Right forelimb (tissue), 1 donor: ENCODE data around the gene EIF5.

ENCODE experiments used
- DNase-seq: peaks from one replicate; pipeline ENCODE4 v3.0.0-alpha.2; 2018

The EIF5 gene

DNA sequence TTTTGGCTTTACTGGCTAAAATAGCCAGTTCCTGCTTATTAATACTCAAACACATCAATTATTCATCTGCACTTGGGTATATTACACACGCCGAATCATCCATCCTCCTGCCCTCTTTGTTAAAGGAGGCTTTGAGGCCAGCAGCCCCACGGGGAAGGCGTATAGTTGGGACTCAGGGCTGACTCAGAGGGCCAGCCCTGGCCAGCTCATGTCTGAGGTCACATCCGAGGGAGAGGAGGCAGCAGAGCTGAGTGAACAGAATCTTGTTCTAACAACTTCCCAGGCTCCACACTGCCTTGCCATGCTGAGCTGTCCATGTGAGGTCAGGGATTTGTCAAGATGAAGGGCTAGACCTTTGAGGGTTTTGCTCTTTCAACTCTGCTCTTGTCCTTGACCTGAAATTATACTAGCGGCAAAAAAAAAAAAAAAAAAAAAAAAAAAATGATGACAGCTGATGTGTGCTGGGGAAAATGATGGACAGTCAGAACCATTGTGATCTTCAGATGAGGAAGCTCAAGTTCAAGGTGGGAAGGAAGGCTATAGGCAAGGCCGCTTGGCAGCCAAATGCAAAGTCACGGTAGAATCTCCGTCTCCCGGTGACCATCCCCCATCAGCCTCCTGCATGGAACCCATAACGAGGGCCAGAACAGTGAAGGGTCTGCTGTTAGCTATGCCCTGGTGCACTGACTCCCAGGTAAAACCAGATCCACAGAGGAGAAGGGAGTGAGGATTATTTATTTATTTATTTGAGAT, 38.7 kb downstream of the EIF5 start:
- DNase-seq, result no peak

DNA sequence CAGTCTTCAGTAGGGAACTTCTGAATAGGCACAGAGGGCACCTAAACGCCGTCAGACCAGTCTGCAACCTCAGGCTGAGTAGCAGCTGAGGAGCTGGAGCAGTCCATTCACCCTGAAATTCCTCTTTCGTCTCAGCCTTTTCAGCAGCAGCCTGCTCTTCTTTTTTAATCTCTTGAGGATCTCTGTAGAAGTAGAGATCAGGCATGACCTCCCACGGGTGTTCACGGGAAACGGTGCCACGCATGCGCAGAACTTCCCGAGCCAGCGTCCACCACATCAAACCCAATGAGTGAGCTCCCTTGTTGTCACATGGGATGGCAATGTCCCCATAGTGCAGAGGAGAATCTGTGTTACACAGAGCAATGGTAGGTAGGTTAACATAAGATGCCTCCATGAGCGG, 40.1 kb downstream of the EIF5 start:
- DNase-seq, result no peak

DNA sequence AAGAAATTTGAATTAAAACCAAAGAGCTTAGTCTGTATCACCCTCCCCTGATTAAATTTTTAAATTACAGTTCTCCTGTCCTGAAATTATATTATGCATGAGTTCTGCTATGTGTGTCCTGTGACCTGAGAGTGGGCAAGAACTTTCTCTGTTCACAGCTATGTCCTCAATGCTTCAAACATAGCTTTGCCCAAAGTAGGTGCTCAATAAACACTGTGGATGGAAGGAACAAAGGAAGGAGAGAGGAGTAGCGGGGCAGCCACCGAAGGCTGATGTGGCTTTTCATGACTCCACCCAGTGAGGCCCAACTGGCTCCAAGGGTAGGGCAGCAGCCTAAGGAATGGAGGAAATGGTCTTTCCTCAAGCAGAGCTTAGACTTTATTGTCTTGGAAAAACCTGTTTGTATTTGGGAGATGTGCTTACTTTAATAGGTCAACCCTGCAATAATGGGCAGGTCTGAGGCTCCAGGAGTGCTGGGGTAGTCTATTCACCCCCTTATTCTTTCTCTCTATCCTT, 43.5 kb downstream of the EIF5 start:
- no peak for DNase-seq

DNA sequence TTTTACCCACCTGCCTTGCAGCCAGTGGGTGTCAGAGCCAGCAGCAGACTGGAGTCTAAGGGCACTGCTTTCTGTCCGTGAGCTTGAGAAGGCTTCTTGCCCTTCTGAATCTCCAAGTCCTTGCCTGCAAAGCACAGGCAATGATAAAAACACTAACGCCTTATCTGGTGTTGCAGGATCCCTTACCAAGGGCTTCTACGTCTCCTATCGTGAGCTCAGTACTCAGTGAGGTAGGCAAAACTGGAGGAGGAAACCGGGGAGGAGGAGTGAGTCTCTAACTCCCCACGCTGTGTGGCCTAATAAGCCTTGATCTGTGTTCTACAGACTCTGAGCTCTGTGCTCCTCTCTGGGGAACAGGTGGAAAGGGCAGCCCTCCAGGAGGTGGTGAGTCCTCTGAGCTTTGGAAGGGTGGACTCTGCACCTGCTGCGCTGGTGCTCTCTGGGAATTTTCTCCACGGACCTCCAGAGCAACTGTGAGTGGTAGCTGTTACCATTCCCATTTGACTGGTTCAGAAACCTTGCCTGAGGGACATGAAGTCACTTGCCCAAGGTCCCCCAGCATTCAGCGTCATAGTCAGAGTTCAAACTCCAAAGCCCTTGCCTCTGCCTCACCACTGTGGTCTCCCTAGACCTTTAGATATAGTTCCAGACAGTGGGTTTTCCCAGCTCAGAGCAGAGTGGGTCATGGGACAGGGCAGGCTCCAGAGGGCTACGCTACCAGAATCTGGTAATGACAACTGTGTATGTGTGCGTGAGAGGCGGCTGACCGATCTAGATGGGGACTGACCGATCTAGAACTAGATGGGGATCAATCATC, 44.2 kb downstream of the EIF5 start:
- no peak for DNase-seq

DNA sequence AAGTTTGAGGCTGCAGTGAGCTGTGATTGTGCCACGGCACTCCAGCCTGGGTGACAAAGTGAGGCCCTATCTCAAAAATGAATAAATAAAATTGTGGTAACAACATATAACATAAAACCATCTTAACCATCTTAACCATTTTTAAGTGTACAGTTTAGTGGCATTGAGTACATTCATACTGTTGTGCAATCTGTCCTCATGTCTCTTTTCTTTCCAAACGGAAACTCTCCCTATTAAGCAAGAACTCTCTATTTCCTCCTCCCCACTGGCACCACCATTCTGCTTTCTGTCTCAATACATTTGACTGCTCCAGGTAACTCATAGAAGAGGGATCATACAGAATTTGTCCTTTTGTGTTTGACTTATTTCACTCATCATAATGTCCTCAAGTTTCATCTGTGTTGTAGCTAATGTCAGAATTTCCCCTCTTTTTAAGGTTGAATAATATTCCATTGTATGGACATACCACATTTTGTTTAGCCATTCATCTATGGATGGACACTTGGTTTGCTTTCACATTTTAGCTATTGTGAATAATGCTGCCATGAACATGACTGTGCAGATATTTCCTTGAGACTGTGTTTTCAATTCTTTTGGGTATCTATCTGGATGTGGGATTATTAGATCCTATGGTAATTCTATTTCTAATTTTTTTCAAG, 46.8 kb downstream of the EIF5 start:
- no peak for DNase-seq

DNA sequence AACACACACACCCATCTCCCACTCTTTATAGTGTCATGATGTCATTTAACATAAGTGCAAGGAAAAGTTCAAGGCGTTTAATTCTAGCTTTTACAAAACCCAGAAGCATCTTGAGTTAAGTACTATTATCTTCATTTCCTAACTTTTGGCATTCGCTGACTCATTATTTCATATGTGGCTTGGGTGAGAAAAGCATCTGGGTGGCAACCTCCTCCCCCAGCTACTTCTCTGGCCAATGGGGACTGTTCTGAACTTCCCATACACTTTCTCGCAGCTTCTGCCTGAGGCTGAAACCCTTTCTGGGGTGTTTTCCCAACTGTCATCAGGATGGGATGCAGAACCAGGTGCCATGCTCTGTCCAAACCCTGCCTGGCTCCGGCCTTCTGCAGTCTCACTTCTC, 48.3 kb downstream of the EIF5 start:
- no peak for DNase-seq

DNA sequence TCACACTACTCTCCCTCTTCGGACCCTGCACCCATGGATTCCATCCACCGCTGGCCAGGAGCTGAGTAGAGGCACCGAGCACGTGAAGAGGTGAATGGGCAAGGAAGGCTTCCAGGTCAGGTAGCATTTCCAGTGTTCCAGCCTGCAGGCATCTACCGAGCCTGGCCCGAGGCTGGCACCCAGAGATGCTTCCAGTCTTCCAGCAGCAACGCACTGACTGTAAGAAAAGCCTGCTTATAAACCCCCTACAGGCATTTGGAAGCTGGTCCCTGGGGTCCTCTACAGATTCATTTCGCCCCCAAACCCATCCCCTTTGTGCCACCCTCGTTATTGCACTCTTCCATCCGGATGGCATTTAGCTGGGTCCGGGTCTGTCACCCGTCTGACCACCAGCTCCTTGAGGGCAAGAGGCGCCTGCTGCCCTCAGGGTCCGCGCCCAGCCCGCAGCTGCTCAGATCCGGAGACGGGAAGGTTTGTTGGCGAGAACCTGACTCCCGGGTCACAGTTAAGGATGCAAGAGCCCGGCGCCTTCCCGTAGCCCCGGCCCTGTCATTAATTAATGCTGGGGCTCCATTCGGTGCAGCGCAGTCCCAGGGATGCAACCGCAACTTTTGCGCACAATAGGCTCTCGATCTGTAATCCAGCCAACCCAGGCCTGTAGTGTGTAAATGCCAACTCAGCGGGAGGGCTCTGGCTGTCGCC, 50.6 kb downstream of the EIF5 start:
- no peak for DNase-seq

DNA sequence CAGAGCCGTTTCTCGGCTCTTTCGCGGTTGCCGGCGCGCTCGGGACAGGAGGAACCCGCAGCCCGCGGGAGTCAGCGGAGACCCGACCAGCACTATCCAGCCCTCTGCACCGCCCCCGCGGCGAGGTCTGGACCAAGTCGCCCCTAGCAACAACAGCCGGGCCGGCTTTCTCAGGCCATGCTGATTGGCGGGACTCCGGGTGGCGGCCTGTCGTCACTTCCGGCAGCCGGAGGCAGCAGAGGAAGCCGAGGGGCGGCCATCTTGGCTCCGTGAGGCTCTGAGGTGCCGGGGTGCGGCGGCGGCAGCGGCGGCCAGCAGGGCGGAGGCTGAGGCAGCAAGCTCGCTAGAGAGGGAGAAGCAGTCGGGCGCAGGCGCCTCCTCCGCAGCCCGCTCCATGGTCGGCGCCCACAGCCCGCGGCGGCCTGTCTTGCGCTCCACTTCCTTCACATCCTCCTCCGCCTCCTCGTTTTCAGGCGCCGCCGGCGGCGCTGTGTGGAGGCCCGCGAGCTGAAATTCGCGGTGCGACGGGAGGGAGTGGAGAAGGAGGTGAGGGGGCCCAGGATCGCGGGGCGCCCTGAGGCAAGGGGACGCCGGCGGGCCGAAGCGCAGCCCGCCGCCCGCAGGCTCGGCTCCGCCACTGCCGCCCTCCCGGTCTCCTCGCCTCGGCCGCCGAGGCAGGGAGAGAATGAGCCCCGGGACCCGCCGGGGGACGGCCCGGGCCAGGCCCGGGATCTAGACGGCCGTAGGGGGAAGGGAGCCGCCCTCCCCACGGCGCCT, 51.3 kb downstream of the EIF5 start, which contains the start of gene MARK3:
Gene MARK3, plus strand, starts transcription at position 264 of the 777 bp plus-strand sequence. CDS start 615 bp downstream, outside the sequence.
- peak; percentile 99 for DNase-seq

DNA sequence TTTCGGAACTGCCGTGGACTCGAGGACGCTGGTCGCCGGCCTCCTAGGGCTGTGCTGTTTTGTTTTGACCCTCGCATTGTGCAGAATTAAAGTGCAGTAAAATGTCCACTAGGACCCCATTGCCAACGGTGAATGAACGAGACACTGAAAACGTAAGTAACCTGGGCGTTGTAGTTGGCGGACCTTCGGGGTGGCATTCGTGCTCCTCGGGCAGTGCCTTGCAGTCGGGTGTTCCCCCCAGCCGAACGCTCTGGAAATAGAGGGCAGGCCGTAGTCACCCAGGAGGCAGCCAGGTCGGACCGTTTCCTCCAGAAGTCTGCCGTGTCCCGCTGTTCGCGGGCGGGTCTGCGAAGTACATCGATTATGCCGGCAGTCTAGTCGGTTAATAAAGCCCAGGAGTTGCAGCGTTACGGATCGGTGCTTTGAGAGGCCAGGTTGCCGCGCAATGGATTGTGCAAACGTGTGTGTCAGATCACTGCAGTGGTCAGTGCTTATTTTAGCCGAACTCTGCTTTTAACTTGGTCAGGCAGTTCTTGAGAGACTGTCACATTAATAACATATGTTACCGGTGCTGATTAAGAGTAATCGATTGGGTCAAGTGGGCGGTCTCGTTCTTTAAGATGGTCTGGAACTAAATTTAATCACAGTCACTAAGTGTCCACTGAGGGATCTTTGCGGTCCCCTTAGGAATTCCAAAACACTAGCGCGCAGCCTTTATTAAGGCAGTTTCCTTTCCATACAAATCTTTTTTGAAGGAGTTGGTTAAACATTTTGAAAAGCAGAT, 52.1 kb downstream of the EIF5 start:
- no peak for DNase-seq

DNA sequence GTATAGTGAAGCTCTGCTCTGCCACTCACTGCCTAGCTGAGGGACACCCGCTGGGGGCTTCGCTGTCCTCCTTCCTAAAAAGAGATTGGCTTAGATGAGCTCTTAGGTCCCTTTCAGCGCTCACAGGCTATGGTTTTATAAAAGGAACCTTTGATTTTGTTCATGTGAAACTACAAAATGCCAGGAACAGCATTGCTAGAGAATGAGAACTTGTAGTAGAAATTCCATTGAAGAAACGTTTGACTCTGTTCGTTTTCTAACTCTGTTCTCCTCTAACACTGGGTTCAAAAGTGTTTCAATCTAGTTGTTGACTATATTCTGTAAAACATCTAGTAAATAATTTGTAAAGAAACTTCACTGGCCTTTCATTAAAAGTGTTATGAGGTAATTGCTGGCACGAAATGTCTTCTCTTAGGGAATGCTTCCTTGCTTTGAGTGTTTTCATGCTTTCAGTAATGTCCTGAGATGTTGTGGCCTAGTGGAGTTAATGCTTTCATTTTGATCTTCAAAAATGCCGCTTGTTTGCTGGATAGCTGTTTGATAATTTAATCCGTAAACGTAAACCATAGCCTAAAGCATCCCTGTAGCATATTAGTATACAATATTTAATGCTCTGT, 52.8 kb downstream of the EIF5 start:
- no peak for DNase-seq

DNA sequence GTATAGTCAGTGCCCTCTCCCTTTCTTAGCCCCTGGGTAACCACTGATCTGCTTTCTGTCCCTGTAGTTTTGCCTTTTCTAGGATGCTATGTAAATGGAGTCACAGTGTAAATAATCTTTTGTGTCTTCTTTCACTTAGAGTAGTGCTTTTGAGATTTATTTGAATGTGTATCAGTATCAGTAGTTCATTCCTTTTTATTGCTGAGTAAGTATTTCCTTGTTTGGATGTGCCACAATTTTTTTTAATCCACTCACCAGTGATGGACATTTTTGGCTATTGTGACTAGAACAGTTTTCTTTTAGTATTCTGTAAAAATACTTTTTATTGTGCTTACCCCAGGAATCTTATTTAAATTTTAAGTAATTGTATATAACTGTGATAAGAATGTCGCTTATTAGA, 54.6 kb downstream of the EIF5 start:
- no peak for DNase-seq

DNA sequence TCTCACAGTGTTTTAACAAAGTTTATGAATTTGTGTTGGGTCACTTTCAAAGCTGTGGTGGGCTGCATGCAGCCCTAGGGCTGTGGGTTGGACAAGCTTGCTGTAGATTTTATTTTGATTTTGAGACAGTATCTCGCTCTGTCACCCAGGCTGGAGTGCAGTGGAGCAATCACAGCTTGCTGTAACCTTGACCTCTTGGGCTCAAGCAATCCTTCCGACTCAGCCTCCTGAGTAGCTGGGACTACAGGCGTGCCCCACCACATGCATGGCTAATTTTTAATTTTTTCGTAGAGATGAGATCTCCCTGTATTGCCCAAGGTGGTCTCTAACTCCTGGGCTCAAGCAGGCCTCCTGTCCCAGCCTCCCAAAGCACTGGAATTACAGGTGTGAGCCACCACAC, 56.6 kb downstream of the EIF5 start:
- DNase-seq, result no peak

DNA sequence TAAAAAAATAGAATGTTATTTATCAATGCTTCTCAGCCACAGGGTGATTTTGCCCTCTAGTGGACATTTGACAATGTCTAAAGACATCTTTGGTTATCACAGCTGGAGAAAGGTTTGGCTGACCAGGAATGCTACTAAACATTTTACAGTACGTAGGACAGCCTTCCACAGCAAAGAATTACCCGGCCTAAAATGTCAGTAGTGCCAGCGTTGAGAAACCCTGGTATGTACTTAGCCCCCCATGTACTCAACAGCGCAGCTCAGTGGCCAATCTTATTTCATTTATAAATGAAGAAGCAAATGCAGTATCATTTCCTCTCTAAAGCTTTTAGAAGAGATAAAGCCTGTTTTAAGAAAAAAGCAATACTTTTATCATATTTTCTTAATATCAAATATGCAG, 57.0 kb downstream of the EIF5 start:
- DNase-seq, result no peak

DNA sequence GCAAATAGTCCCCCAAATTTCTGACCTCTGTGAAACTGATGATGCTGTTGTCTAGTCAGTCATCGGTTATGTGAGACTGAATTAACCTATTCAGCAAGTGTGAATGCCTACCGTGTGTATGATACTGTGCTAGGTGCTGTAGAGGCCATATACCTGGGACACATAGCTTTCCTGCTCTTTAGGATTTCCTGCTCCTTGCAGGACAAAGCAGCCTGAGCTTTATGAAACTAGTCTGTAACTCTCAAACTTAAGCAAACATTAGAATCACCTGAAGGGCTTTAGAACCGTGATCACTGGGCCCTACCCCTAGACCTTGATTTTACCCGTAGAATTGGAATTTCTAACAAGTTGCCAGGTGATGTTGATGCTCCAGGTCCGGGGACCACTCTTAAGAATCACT, 58.1 kb downstream of the EIF5 start:
- DNase-seq, result no peak

DNA sequence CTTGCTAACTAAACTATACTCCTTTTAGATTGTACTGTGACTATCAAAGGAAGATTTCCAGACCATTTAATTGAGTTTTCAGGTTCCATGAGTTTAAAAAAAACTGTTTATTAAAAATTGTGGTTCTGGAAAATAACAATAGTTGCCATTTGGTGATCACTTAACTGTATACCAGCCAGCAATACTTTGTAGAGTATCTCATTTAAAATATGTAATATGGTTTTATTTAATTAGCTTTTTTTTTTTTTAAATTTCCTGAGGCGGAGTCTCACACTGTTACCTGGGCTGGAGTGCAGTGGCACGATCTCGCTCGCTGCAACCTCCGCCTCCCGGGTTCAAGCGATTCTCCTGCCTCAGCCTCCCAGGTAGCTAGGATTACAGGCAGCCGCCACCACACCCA, 58.5 kb downstream of the EIF5 start:
- DNase-seq, result no peak

DNA sequence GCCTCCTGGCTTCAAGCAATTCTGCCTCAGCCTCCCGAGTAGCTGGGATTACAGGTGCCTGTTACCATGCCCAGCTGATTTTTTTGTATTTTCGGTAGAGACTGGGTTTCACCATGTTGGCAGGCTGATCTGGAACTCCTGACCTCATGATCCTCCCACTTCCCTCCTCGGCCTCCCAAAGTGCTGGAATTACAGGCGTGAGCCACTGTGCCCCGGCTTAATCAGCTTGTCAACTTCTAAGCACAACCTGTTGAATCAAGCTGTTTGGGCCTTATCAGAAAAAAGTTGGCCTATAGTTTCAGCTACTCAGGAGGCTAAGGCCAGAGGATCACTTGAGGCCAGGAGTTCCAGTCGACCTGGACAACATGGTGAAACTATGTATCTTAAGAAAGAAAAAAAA, 59.0 kb downstream of the EIF5 start:
- DNase-seq, result no peak

DNA sequence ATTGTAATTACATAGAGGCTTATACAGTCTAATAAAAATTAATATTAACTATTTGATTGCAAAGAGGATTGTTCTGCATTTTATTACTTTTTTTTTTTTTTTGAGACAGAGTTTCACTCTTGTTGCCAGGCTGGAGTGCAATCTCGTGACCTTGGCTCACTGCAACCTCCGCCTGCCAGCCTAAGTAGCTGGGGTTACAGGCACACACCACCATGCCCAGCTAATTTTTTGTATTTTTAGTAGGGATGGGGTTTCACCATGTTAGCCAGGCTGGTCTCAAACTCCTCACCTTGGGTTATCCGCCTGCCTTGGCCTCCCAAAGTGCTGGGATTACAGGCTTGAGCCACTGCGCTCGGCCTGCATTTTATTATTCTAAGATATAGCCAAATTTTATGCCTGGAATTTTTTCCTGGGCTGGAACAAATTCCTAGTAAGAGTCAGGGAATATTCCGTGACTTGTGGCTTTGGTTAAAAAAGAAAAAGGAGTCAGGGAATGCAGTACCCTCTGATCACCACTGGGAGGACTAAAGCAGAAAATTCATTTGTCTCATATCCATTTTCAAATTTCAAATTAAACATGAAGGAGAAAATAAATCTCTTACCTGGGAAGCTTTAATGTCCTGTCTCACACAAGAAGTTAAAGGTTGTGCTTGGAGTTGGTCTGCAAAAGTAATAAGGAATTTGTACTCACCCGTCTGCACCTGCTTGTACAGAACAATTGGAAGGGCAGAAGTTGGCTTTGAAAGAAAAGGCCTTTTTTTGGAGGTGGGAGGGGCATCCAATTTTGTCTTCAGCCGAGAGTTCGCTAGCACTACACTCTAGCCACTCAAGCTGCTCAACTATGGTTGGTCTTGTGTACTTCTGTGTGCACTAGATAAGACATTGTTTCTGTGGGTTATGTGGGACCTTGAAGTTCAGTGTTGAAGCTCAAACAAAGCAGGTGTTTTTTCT, 59.9 kb downstream of the EIF5 start:
- DNase-seq, result no peak
